Sigmoid colon (tissue), 7 donors: ENCODE measurements around the gene CSTF1. TPM values are rescaled to one million over a fixed set of nuclear protein-coding genes. Genes with fewer than 3 reads are reported as not detected.

Source experiments
- DNase-seq: peaks from one replicate; pipeline ENCODE4 v3.0.0-alpha.2; 2019
- H3K27ac ChIP-seq, 4 donors: fragments of 200-600 bp; sonication (generic); one replicate each; pipeline ENCODE4 v1.5.1; 2016 to 2019; ENCODE audit warnings: mild to moderate bottlenecking in 1 of 4
- H3K27me3 ChIP-seq, 3 donors: fragments of 200-600 bp; sonication (generic); one replicate each; pipeline ENCODE4 v1.5.1; 2019; ENCODE audit warnings: mild to moderate bottlenecking in 1 of 3
- H3K36me3 ChIP-seq, 4 donors: fragments of 200-600 bp; sonication (generic); one replicate each; pipeline ENCODE4 v1.5.1; 2016 to 2019
- H3K4me1 ChIP-seq, 4 donors: fragments of 200-600 bp; sonication (generic); one replicate each; pipeline ENCODE4 v1.5.1; 2017 to 2019
- H3K4me3 ChIP-seq, 4 donors: fragments of 200-600 bp; sonication (generic); one replicate each; pipeline ENCODE4 v1.5.1; 2017 to 2019; ENCODE audit warnings: mild to moderate bottlenecking in 2 of 4, moderate library complexity in 1 of 4
- H3K9me3 ChIP-seq, 4 donors: fragments of 200-600 bp in 3 of 4; sonication (generic) in 3 of 4; one replicate each; pipeline versions ENCODE4 v1.5.1 to v1.6.1; 2013 to 2019
- CTCF ChIP-seq, 4 experiments: fragments of 450-650 bp in 3 of 4; fragments of 200-600 bp in 1 of 4; IDR thresholded peaks; one replicate each; pipeline ENCODE4 v1.5.1; 2016 to 2019; ENCODE audit warnings: antibody characterized with exemption in 4 of 4, mild to moderate bottlenecking in 3 of 4, moderate library complexity in 2 of 4
- EP300 ChIP-seq, 4 donors: sonication (generic); formaldehyde crosslinking; IDR thresholded peaks; one replicate each; pipeline ENCODE4 v1.6.1; 2017; ENCODE audit warnings: antibody characterized with exemption in 4 of 4
- POLR2A ChIP-seq, 2 donors: fragments of 450-650 bp; IDR thresholded peaks; one replicate each; pipeline ENCODE4 v1.6.1; 2016; ENCODE audit warnings: antibody characterized with exemption in 2 of 2, mild to moderate bottlenecking in 2 of 2, moderate library complexity in 2 of 2
- POLR2AphosphoS5 ChIP-seq, 4 donors: sonication (generic); formaldehyde crosslinking; IDR thresholded peaks; one replicate each; pipeline ENCODE4 v1.6.1; 2017; ENCODE audit warnings: antibody characterized with exemption in 4 of 4
- WGBS, 2 donors: extraction: QIAGEN DNeasy Blood & Tissue Kit; methylation state at CpG; one replicate each; pipeline ENCODE4 v1.1.7; 2013; 5-methylcytosine and 5-hydroxymethylcytosine counted together
- intact Hi-C: fragments of 100-400 bp; cut with DNase I; formaldehyde crosslinking; loops from one replicate; pipeline ENCODE4 v1.15.1; 2023
- polyA plus RNA-seq, 3 donors: library from polyadenylated mRNA; stranded (reverse); fragments of 200-250 nt; gene quantifications; one replicate each; pipeline ENCODE4 v1.2.3, GENCODE V29; 2013
- total RNA-seq, 4 donors: library from RNA; depleted of rRNA; stranded (reverse); fragments of >200 nt; gene quantifications; one replicate each; pipeline ENCODE4 v1.1.0, GENCODE V29; 2016
- donor health status: healthy with polysubstance abuse.
- donor health status: Bipolar disorder and iron deficiency.
- donor health status: healthy.

The CSTF1 gene
- total and polyA plus RNA-seq, 7 donors, result 7.2 to 24.6 (median 14.9) TPM

- Histone ChIP-seq H3K4me1 (no peaks in the 10 kb centered on the region), H3K27me3 (no peaks in the 10 kb centered on the region), H3K9me3 (no peaks in the 10 kb centered on the region), H3K27ac (no peak overlapping the region), H3K4me3 (no peak overlapping the region), H3K36me3 (no peaks in the 10 kb centered on the region)
- no peak for TF ChIP-seq EP300 (IDR thresholded peaks at IDR 0.05)
- TF ChIP-seq POLR2A (IDR thresholded peaks at IDR 0.05), result no peak
- TF ChIP-seq CTCF (IDR thresholded peaks at IDR 0.05), result no peak
- TF ChIP-seq POLR2AphosphoS5 (IDR thresholded peaks at IDR 0.05), result no peak
- DNase-seq, result no peak
- intact Hi-C loops, result no loop called here
- WGBS, 2 donors, result 80 to 85% methylated on average over 7 of the region's 7 CpGs
Measured at GRCh38 chr20:56454754-56455153, 62.3 kb downstream of the CSTF1 start.

Other genes starting within 250 kb of the CSTF1 start
- not detected for gene MC3R, start 143.9 kb upstream of the CSTF1 start, total RNA-seq
- gene MC3R, start 143.9 kb upstream of the CSTF1 start, polyA plus RNA-seq, result not detected
- 10 to 100 TPM; 41.9 to 52.2 (median 50.4) TPM for gene FAM210B, start 33.7 kb upstream of the CSTF1 start, total RNA-seq
- 10 to 100 TPM; 17.0 to 28.2 (median 21.5) TPM for gene FAM210B, start 33.7 kb upstream of the CSTF1 start, polyA plus RNA-seq
- 1 to 10 TPM; 1.2 to 3.0 (median 1.7) TPM for gene AURKA, start 430 bp upstream of the CSTF1 start, total RNA-seq
- 10 to 100 TPM in 2 of 3 donors, 1 to 10 TPM in 1; 4.8 to 25.1 (median 22.2) TPM for gene AURKA, start 430 bp upstream of the CSTF1 start, polyA plus RNA-seq
- 1 to 10 TPM; 1.2 to 2.9 (median 1.7) TPM for gene CASS4, start 19.6 kb downstream of the CSTF1 start, total RNA-seq
- gene CASS4, start 19.6 kb downstream of the CSTF1 start, polyA plus RNA-seq, result 1 to 10 TPM in 1 of 3 donors, under 1 TPM in 2; 0.46 to 2.7 (median 0.60) TPM
- gene RTF2, start 76.0 kb downstream of the CSTF1 start, total RNA-seq, result 10 to 100 TPM; 47.6 to 62.4 (median 57.1) TPM
- 10 to 100 TPM; 71.5 to 84.6 (median 75.4) TPM for gene RTF2, start 76.0 kb downstream of the CSTF1 start, polyA plus RNA-seq
- gene FAM209A, start 132.1 kb downstream of the CSTF1 start, total RNA-seq, result 1 to 10 TPM in 1 of 4 donors, not detected in 3; 1.4 TPM
- gene FAM209A, start 132.1 kb downstream of the CSTF1 start, polyA plus RNA-seq, result under 1 TPM in 1 of 3 donors, not detected in 2; 0.45 TPM
- not detected for gene FAM209B, start 140.6 kb downstream of the CSTF1 start, total RNA-seq
- gene FAM209B, start 140.6 kb downstream of the CSTF1 start, polyA plus RNA-seq, result under 1 TPM in 1 of 3 donors, not detected in 2; 0.44 TPM
- gene TFAP2C, start 236.7 kb downstream of the CSTF1 start, total RNA-seq, result 1 to 10 TPM; 1.6 to 5.3 (median 3.5) TPM
- gene TFAP2C, start 236.7 kb downstream of the CSTF1 start, polyA plus RNA-seq, result under 1 TPM in 1 of 3 donors, not detected in 2; 0.99 TPM